OCI-LY1 (cell line): ENCODE results near the gene MTHFSD.

Source experiments
- H2AFZ ChIP-seq: fragments of 200-600 bp; sonication (generic), shearing (Covaris generic); 2 replicates; pipeline ENCODE4 v1.6.0; 2014; ENCODE audit warnings: antibody characterized with exemption, mild to moderate bottlenecking, low read length
- H3F3A ChIP-seq: fragments of 200-600 bp; sonication (generic), shearing (Covaris generic); 2 replicates; pipeline ENCODE4 v1.6.0; 2014; ENCODE audit warnings: mild to moderate bottlenecking, antibody characterized with exemption, low read length, moderate library complexity; ENCODE audit not compliant: insufficient read depth
- H3K27ac ChIP-seq: fragments of 200-600 bp; sonication (generic); 2 replicates; pipeline ENCODE4 v1.5.1; 2014; ENCODE audit warnings: low read length, mixed run types, mild to moderate bottlenecking, low read depth; ENCODE audit not compliant: poor library complexity, severe bottlenecking
- H3K27me3 ChIP-seq: fragments of 200-600 bp; sonication (generic); 2 replicates; pipeline ENCODE4 v1.6.0; 2014; ENCODE audit warnings: antibody characterized with exemption, mild to moderate bottlenecking, low read length, moderate library complexity; ENCODE audit not compliant: insufficient read depth
- H3K36me3 ChIP-seq: fragments of 200-600 bp; sonication (generic); 2 replicates; pipeline ENCODE4 v1.6.1; 2014; ENCODE audit warnings: mild to moderate bottlenecking, antibody characterized with exemption, low read length, moderate library complexity, mixed read lengths; ENCODE audit not compliant: insufficient read depth
- H3K4me1 ChIP-seq: fragments of 200-600 bp; sonication (generic); 2 replicates; pipeline ENCODE4 v1.5.1; 2014; ENCODE audit warnings: mild to moderate bottlenecking, low read length, moderate library complexity; ENCODE audit not compliant: insufficient read depth, severe bottlenecking
- H3K4me2 ChIP-seq: fragments of 200-600 bp; sonication (generic), shearing (Covaris generic); 2 replicates; pipeline ENCODE4 v1.6.1; 2014; ENCODE audit warnings: low read length
- H3K4me3 ChIP-seq: fragments of 200-600 bp; sonication (generic); 2 replicates; pipeline ENCODE4 v1.5.1; 2014; ENCODE audit warnings: low read length, low read depth, mild to moderate bottlenecking, mixed read lengths; ENCODE audit not compliant: poor library complexity, severe bottlenecking
- H3K79me2 ChIP-seq: fragments of 200-600 bp; shearing (Covaris generic); 2 replicates; pipeline ENCODE4 v1.6.1; 2016; ENCODE audit warnings: mixed run types, low read length, mixed read lengths; ENCODE audit not compliant: insufficient read depth
- H3K9ac ChIP-seq: fragments of 200-600 bp; sonication (generic), shearing (Covaris generic); 2 replicates; pipeline ENCODE4 v1.6.1; 2014; ENCODE audit warnings: mild to moderate bottlenecking, low read length, mixed read lengths
- H3K9me2 ChIP-seq: fragments of 200-600 bp; sonication (generic), shearing (Covaris generic); 2 replicates; pipeline ENCODE4 v1.6.1; 2014; ENCODE audit warnings: low read depth, mild to moderate bottlenecking, low read length, mixed read lengths
- H3K9me3 ChIP-seq: fragments of 200-600 bp; shearing (Covaris generic); 2 replicates; pipeline ENCODE4 v1.6.1; 2014; ENCODE audit warnings: low read length, mixed read lengths
- H4K20me1 ChIP-seq: fragments of 200-600 bp; sonication (generic), shearing (Covaris generic); 2 replicates; pipeline ENCODE4 v1.6.0; 2016; ENCODE audit warnings: mild to moderate bottlenecking, low read length; ENCODE audit not compliant: insufficient read depth
- CTCF ChIP-seq: fragments of 200-600 bp; sonication (generic), shearing (Covaris generic); IDR thresholded peaks from 2 replicates; pipeline ENCODE4 v1.5.1; 2017; ENCODE audit warnings: mild to moderate bottlenecking, antibody characterized with exemption, low read length, moderate library complexity, mixed read lengths
- EZH2 ChIP-seq: fragments of 200-600 bp; sonication (generic), shearing (Covaris generic); IDR thresholded peaks from 2 replicates; pipeline ENCODE4 v1.8.0; 2017; ENCODE audit warnings: borderline replicate concordance, mixed run types, mild to moderate bottlenecking, antibody characterized with exemption, low read length, moderate library complexity, mixed read lengths

MTHFSD gene

DNA sequence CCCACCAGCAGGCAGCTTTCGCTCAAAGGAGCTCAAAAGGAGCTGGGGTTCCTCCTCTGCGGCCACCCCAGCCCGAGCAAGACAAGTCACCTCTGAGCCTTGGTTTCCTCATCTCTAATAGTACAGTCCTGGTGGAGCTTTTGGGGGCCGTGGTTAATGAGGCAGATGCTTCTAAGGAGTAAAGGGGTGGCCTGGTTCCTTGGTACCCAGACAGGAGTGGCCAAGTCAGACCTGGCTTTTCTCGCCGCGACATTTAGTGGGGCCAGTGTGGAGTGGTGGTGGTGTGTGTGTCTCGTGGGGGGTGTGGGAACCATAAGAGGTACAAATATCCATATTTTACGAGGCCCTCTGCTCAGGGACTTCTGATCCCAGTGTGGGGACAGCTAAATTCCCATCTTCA, 38.0 kb downstream of the MTHFSD start:
- Histone ChIP-seq H3K79me2 (no peaks in the 10 kb centered on the region), H3K9ac (no peak overlapping the region), H4K20me1 (no peaks in the 10 kb centered on the region), H3K4me2 (no peak overlapping the region), H3K9me2 (no peaks in the 10 kb centered on the region), H3K27me3 (no peaks in the 10 kb centered on the region; the same call in 1 of the 2 replicates), H3K27ac (no peak overlapping the region), H3F3A (no peaks in the 10 kb centered on the region), H3K4me3 (no peak overlapping the region), H3K9me3 (no peaks in the 10 kb centered on the region), H3K36me3 (no peaks in the 10 kb centered on the region), H2AFZ (no peak overlapping the region), H3K4me1 (no peaks in the 10 kb centered on the region)
- no peak for TF ChIP-seq EZH2
- TF ChIP-seq CTCF: no peak

- Histone ChIP-seq H3K79me2 (no peaks in the 10 kb centered on the region), H3K9me2 (no peaks in the 10 kb centered on the region), H3K27ac (no peak overlapping the region), H3K9me3 (no peaks in the 10 kb centered on the region), H3F3A (no peaks in the 10 kb centered on the region), H2AFZ (no peak overlapping the region), H4K20me1 (no peaks in the 10 kb centered on the region), H3K36me3 (no peaks in the 10 kb centered on the region), H3K9ac (no peak overlapping the region), H3K27me3 (no peaks in the 10 kb centered on the region; the same call in 1 of the 2 replicates), H3K4me2 (no peak overlapping the region), H3K4me1 (no peaks in the 10 kb centered on the region), H3K4me3 (no peak overlapping the region)
- TF ChIP-seq EZH2: no peak
- TF ChIP-seq CTCF: no peak
These were observed 38.4 kb downstream of the MTHFSD start for GRCh38 chr16:86516623-86517003.

GRCh38 chr16:86515777-86516622, 39.0 kb downstream of the MTHFSD start:
- Histone ChIP-seq H3K9ac (no peak overlapping the region), H3K4me2 (no peak overlapping the region), H3K79me2 (no peaks in the 10 kb centered on the region)

More at GRCh38 chr16:86515777-86516622, 39.0 kb downstream of the MTHFSD start:
- Histone ChIP-seq H2AFZ (no peak overlapping the region), H3K4me1 (no peaks in the 10 kb centered on the region), H4K20me1 (no peaks in the 10 kb centered on the region), H3K27me3 (no peaks in the 10 kb centered on the region; the same call in 1 of the 2 replicates), H3K27ac (no peak overlapping the region), H3F3A (no peaks in the 10 kb centered on the region), H3K36me3 (no peaks in the 10 kb centered on the region), H3K9me2 (no peaks in the 10 kb centered on the region), H3K4me3 (no peak overlapping the region), H3K9me3 (no peaks in the 10 kb centered on the region)
- TF ChIP-seq CTCF (no peak), EZH2 (no peak)
